Ovary (tissue), 9 donors: ENCODE data around the gene PTPRN2. TPM values are rescaled to one million over a fixed set of nuclear protein-coding genes. Genes with fewer than 3 reads are reported as not detected.
"Not testable (repeated sequence)": the region's sequence is repeated elsewhere in the genome, so short reads cannot be mapped to it uniquely, and the experiment has no call there.

Source experiments
- DNase-seq, 5 donors: peaks; one replicate each; pipeline ENCODE4 v3.0.0-alpha.2; 2019 to 2020
- H3K27ac ChIP-seq, 2 donors: fragments of 200-600 bp; one replicate each; pipeline versions ENCODE4 v1.5.1 to v1.8.0; 2019 to 2022
- H3K27me3 ChIP-seq: fragments of 200-600 bp; one replicate; pipeline ENCODE4 v1.8.0; 2022
- H3K36me3 ChIP-seq: fragments of 200-600 bp; sonication (generic); one replicate; pipeline ENCODE4 v1.5.1; 2019
- H3K4me1 ChIP-seq: one replicate; pipeline ENCODE4 v1.8.1; 2013; ENCODE audit warnings: mild to moderate bottlenecking, moderate library complexity; ENCODE audit not compliant: insufficient read depth
- H3K4me3 ChIP-seq: fragments of 200-600 bp; sonication (generic); one replicate; pipeline ENCODE4 v1.5.1; 2017
- H3K9me3 ChIP-seq, 2 donors: fragments of 200-600 bp in 1 of 2; sonication (generic) in 1 of 2; one replicate each; pipeline versions ENCODE4 v1.5.1 to v1.8.1; 2013 to 2019; ENCODE audit warnings: mild to moderate bottlenecking in 1 of 2, moderate library complexity in 1 of 2
- EP300 ChIP-seq: sonication (generic); formaldehyde crosslinking; IDR thresholded peaks from one replicate; pipeline ENCODE4 v1.6.1; 2017; ENCODE audit warnings: antibody characterized with exemption
- POLR2A ChIP-seq: fragments of 450-650 bp; IDR thresholded peaks from one replicate; pipeline ENCODE4 v1.6.1; 2017; ENCODE audit warnings: antibody characterized with exemption, mild to moderate bottlenecking, moderate library complexity
- WGBS, 3 donors: extraction: QIAGEN DNeasy Blood & Tissue Kit in 1 of 3; methylation state at CpG; one replicate each; pipeline versions ENCODE4 v1.1.5 to v1.1.7; 2013 to 2017; 5-methylcytosine and 5-hydroxymethylcytosine counted together
- intact Hi-C, 4 donors: fragments of 100-400 bp; cut with DNase I; formaldehyde crosslinking; loops; one replicate each; pipeline versions ENCODE4 v1.11.0 to v1.15.1; 2022 to 2023
- microRNA counts: library from miRNA; unstranded; fragments of <30 nt; microRNA quantifications from one replicate; lab custom pipeline; 2016
- microRNA-seq, 3 donors: library from miRNA; unstranded; fragments of <30 nt; microRNA quantifications; one replicate each; pipeline versions ENCODE4 to v1.2.0, GENCODE V29; 2019 to 2020
- polyA plus RNA-seq, 2 donors: library from polyadenylated mRNA; stranded (reverse); fragments of 200-250 nt in 1 of 2; fragments of 350-450 nt in 1 of 2; fragmentation: Illumina TruSeq in 1 of 2; extraction: RNeasy Lipid Tissue Mini Kit (QIAGEN cat#74804) in 1 of 2; gene quantifications; one replicate each; pipeline ENCODE4 v1.2.3, GENCODE V29; 2013 to 2014
- small RNA-seq: library from RNA; depleted of rRNA; stranded (forward); fragments of <200 nt; gene quantifications from one replicate; pipeline ENCODE3, GENCODE V24; 2016
- total RNA-seq, 7 donors: library from RNA; depleted of rRNA in 2 of 7; stranded (reverse); fragments of >200 nt in 2 of 7; fragmentation: NEBNext Ultra II Directional in 3 of 7; extraction: Animal tissue kit (Norgen Biotek cat#: 25700) in 3 of 7; gene quantifications; one replicate each; pipeline versions ENCODE4 v1.1.0 to v1.2.4, GENCODE V29; 2016 to 2023
- TF ChIP-seq, protein P1 (sequence below), 3 donors: fragments of 450-650 bp in 2 of 3; fragments of 200-600 bp in 1 of 3; IDR thresholded peaks; one replicate each; pipeline versions ENCODE4 v1.5.1 to v1.8.0; 2016 to 2022; ENCODE audit warnings: antibody characterized with exemption in 3 of 3, mild to moderate bottlenecking in 1 of 3
- donor health status: DM: no; HTN: no; CAD: no; lungs with moderate emphysema.
- donor health status: DM: no; HTN: no; CAD: no.
- donor health status: Bipolar disorder and iron deficiency.
- donor health status: DM: yes; HTN: yes; CAD: no.
- donor health status: DM: no; HTN: no; CAD: no.
- donor health status: DM: yes; HTN: yes; CAD: no.

Gene PTPRN2
- total and polyA plus RNA-seq, 9 donors = 3.5 to 11.1 (median 5.9) TPM

DNA sequence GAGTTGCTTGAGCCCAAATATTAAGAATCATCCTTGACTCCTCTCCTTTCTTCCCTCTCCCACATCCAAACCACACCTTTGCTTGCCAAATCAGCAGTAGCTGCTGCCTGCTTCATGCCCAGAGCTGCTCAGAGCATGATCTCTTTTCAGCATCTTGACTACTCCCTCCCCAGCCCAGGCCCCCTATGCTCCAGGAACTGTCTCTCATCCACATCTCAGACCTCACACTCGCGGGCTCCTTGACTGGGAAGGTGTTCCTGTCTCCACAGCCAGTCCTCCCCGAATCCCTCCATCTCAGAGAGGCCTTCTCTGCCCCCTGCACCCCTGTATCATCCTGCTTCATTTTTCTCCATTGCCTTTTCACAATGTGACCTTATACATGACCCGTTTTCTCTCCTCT is 1093.8 kb downstream of the PTPRN2 start:
- Histone ChIP-seq H3K4me3 (no peak overlapping the region), H3K9me3 (no peaks in the 10 kb centered on the region), H3K27ac (no peak overlapping the region), H3K36me3 (no peaks in the 10 kb centered on the region), H3K4me1 (no peaks in the 10 kb centered on the region), H3K27me3 (no peaks in the 10 kb centered on the region)
- WGBS, 3 donors = 77 to 85% (median 79%) methylated on average over 4 of the region's 4 CpGs
- no peak for DNase-seq
- TF ChIP-seq POLR2A (no peak), EP300 (no peak)
- TF ChIP-seq, protein P1, sequence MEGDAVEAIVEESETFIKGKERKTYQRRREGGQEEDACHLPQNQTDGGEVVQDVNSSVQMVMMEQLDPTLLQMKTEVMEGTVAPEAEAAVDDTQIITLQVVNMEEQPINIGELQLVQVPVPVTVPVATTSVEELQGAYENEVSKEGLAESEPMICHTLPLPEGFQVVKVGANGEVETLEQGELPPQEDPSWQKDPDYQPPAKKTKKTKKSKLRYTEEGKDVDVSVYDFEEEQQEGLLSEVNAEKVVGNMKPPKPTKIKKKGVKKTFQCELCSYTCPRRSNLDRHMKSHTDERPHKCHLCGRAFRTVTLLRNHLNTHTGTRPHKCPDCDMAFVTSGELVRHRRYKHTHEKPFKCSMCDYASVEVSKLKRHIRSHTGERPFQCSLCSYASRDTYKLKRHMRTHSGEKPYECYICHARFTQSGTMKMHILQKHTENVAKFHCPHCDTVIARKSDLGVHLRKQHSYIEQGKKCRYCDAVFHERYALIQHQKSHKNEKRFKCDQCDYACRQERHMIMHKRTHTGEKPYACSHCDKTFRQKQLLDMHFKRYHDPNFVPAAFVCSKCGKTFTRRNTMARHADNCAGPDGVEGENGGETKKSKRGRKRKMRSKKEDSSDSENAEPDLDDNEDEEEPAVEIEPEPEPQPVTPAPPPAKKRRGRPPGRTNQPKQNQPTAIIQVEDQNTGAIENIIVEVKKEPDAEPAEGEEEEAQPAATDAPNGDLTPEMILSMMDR (IDR thresholded peaks at IDR 0.05) = no peak
- intact Hi-C loops = no loop called here

DNA sequence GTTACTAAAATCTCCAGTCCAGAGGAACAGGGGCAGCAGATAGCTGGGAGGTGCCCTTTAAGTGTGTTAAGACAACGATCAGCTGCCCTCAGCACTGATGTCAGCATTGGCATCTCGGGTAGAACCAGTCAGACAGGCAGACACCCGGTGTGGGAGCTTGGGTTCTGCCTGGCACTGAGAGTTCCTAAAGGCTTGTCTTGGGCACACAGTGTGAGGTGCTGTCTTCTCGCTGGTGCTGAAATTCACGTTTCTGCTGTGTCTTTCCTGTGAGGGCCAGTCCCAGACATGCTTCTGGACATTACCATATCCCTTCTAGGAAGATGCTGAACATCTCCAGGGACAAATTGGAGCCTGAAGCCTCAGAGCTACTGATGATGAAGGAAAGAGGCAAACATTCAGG is 1094.6 kb downstream of the PTPRN2 start:
- no peaks in the 10 kb centered on the region for H3K36me3 ChIP-seq
- H3K27ac ChIP-seq = no peak overlapping the region
- TF ChIP-seq EP300 = no peak
- no peak for TF ChIP-seq POLR2A
- TF ChIP-seq, protein P1 (IDR thresholded peaks at IDR 0.05) = no peak
- H3K9me3 ChIP-seq = no peaks in the 10 kb centered on the region
- intact Hi-C loops = no loop called here
- H3K4me3 ChIP-seq = no peak overlapping the region
- WGBS, 3 donors = 30 to 47% (median 37%) methylated on average over 5 of the region's 5 CpGs
- H3K4me1 ChIP-seq = no peaks in the 10 kb centered on the region
- DNase-seq = no peak
- H3K27me3 ChIP-seq = no peaks in the 10 kb centered on the region

DNA sequence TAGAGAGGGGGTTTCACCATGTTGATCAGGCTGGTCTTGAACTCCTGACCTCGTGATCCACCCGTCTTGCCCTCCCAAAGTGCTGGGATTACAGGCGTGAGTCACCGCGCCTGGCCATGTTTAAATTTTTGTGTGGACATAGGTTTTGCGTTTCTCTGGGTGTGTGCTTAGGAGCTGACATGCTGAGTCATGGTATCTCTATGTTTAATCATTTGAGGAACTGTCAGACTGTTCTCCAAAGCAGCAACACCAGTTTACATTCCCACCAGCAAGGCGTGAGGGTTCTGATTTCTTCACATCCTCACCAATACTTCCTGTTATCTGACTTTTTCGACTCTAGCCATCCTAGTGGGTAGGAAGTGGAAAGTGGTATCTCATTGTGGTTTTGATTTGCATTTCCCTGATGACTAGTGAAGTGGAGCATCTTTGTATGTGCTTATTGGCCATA is 1097.1 kb downstream of the PTPRN2 start:
- 76 to 79% (median 79%) methylated on average over 8 of the region's 8 CpGs for WGBS, 3 donors
- TF ChIP-seq EP300 = no peak
- no peak for TF ChIP-seq POLR2A
- TF ChIP-seq, protein P1 (IDR thresholded peaks at IDR 0.05) = no peak
- H3K4me1 ChIP-seq = no peaks in the 10 kb centered on the region
- no peak overlapping the region for H3K27ac ChIP-seq
- DNase-seq = no peak
- H3K27me3 ChIP-seq = no peaks in the 10 kb centered on the region
- intact Hi-C loops = no loop called here
- no peak overlapping the region for H3K4me3 ChIP-seq
- H3K9me3 ChIP-seq = no peaks in the 10 kb centered on the region
- no peaks in the 10 kb centered on the region for H3K36me3 ChIP-seq

DNA sequence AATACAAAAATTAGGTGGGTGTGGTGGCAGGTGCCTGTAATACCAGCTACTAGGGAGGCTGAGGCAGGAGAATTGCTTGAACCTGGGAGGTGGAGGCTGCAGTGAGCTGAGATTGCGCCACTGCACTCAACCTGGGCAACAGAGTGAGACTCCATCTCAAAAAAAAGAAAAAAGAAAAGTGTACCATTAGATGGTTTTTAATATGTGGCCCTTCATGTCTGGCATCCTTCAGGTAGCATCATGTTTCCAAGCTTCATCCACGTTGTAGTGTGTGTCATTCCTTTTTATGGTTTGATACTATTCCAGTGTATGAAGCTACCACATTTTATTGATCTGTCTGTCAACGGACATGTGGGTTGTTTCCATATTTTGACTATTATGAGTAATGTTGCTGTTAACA is 1097.8 kb downstream of the PTPRN2 start:
- intact Hi-C loops, H3K27ac ChIP-seq, H3K36me3 ChIP-seq, DNase-seq, H3K4me3 ChIP-seq, H3K4me1 ChIP-seq, H3K27me3 ChIP-seq, H3K9me3 ChIP-seq: not testable (repeated sequence)
- 76 to 86% (median 82%) methylated on average over 3 of the region's 3 CpGs for WGBS, 3 donors

MicroRNA genes within 50 kb of the gene (microRNA counts, 767-probe panel; counts per million panel counts)
- microRNA hsa-miR-595 (lab: Ali Mortazavi, UCI) = 530 counts per million, percentile 78 among the panel's probes with 10 or more counts

Small RNA genes lying within 50 kb of the gene (microRNA-seq; reads per million reads assigned to microRNA genes)
- gene MIR153-2 (0 to 0.75 (median 0.71) reads per million in 3 donors), gene MIR5707 (0 reads per million in 3 donors), gene MIR595 (0 reads per million in 3 donors)

Small RNA genes lying within 50 kb of the gene (small RNA-seq; reads per million reads assigned to genes)
- gene MIR153-2 (not detected), gene MIR5707 (not detected), gene MIR595 (not detected), gene THAP5P1 (not detected)

Other genes starting within 250 kb of the PTPRN2 start
- 1 to 10 TPM; 4.2 to 9.3 (median 6.0) TPM for gene NCAPG2, start 117.0 kb upstream of the PTPRN2 start, total RNA-seq
- gene NCAPG2, start 117.0 kb upstream of the PTPRN2 start, polyA plus RNA-seq = 1 to 10 TPM; 3.2 to 4.8 TPM
- gene ESYT2, start 241.7 kb upstream of the PTPRN2 start, total RNA-seq = 100 to 1,000 TPM in 3 of 7 donors, 10 to 100 TPM in 4; 72.8 to 147 (median 95.9) TPM
- 10 to 100 TPM; 42.7 to 83.0 TPM for gene ESYT2, start 241.7 kb upstream of the PTPRN2 start, polyA plus RNA-seq